ENCODE results near the gene SMARCC2.

SMARCC2 gene

DNA sequence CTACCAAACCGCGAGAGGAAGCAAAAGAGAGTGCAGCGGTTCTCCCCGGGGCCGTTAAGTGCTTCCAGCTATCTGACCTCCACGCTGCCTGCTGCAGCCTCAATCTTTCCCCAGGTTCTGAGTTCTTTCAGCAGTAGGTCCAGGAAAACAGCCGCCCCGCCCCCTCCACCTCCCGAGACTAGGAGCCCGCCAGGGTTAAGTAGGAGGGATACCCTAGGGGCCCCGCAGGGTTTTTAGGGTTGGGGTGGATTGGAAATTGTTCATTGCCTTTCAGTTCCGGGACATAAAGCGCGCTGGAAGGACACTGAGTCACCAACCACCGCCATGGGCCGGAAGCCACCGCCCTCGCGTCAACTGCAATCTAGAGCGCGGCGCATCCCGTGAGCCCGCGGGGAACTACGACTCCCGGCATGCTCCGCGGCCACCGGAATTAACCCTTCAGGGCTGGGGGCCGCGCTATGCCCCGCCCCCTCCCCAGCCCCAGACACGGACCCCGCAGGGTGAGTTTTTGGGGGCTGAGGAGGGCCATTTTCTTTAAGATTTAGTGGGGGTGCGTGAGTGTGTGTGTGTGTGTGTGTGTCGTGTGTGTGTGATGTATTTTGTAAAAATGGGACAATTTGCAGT lies 37.0 kb downstream of the SMARCC2 start, which contains the start of gene MYL6B:
Gene MYL6B (plus strand): TSS at position 456 of the 624 bp plus-strand sequence. CDS start 1,332 bp downstream, outside the sequence.
- peak; percentile 92 to 93 for DNase-seq (ENCODE audit: low read depth in 2 of 2)

DNA sequence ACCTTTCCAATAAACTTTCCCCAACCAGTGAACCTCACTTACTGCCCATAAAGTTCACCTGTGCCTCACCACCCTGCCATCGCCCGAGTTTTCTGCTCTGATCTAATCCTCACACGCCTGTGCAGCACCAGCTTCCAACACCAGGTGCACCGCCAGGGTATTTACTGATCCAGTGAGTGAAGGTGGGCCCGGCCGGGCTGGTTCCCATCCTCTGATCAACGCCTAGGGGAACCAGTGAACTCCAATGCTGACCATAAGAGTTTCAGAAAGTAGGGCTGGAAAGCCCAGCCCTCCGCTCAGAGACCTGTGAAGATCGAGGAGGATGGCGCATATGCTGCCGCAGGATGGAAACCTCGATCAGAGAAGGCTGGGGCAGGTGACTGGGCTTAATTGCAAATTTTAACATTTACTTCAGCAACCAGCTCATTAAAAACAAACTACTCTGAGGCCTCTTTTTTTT lies 37.6 kb downstream of the SMARCC2 start:
- peak; percentile 51 to 55 for DNase-seq (ENCODE audit: low read depth in 2 of 2)

DNA sequence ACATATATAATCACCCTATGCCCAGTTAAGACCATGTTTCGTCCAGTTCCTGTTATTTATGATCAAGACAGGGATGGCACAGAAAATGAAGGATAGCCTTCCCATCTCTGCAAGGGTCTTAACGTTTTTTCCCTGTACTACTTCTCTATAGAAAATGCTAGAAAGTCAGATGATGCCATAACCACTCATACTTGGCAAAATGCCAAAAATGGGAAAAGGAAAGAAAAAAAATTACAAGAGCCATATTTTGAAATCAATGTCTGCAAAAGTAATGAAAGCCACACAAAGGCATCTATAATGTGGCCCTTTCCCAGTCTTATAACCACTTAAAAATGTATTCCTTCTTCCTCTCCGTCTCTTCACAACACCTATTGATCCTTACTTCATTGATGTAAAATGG lies 38.7 kb downstream of the SMARCC2 start:
- no peak for DNase-seq (ENCODE audit: low read depth in 2 of 2)

DNA sequence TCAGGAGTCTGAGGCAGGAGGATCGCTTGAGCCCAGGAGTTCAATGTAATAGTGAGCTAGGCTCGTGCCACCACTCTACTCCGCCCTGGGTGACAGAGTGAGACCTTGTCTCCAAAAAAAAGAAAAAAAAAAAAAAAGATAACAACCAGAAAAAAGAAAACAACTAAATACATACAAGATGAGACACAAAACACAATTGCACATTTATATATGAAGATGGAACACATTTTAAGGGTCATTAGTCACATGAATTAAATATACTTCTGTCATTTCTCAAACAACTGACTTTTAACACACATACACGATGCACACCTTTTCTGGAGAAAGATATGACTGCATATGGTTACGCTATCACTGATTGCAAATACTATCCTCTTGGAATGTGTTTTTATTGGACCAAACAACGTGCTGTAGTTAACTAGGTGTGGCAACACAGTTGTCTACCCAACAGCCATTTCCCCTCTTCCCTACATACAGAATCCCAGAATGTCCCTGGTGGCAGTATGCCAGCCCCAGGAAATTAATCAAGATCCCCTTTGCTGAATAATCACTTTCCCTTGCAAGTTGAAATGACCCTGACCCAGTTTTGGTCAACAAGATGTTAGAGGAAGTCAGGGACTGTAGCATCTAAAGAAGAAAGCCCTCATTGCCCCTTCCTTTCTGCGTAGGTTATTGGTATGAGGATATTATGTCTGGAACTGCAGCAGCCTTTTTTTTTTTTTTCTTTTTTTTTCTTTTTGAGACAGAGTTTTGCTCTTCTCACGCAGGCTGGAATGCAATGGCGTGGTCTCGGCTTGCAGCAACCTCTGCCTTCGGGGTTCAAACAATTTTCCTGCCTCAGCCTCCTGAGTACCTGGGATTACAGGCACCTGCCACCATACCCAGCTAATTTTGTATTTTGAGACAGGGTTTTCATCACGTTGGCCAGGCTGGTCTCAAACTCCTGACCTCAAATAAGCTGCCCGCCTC lies 42.5 kb downstream of the SMARCC2 start:
- DNase-seq (ENCODE audit: low read depth in 2 of 2) = no peak

DNA sequence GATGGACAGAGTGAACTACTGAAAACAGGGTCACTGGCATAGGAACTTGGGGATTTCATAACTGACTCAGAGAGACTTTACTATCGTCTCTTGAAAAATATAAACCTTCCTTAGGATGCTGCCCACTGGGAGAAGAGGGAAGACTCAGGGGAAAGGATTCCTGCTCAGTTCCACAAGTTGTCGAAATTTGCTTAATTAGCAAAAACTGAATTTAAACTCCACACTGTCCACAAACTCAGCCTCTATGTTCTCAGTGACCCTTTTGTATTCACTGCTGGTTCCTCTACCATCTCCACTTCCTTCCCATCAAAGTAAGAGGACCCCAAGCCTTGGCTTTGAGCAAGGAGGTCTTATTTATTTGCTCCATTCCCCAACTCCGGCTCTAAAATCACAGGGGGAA lies 44.1 kb downstream of the SMARCC2 start:
- DNase-seq (ENCODE audit: low read depth in 2 of 2) = no peak

DNA sequence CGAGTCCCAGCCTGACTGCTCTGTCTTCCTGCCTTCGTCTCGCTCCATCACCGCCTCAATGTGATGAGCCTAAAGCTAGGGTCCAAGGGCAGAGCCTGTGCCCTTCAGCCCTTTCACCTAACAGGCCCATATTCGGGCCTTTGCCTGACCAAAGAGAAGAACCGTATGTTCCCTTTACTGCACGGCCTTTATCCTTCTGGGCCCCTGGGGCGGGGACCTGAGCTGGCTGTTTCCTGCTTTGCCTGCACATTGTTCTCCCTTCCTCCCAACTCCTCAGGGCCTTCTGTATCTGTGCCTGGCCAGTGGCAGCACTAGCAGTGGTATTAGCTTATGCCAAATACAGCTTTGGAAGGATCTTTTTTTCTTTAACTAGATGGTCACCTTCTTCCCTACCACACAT lies 45.4 kb downstream of the SMARCC2 start:
- DNase-seq (ENCODE audit: low read depth in 2 of 2) = no peak

DNA sequence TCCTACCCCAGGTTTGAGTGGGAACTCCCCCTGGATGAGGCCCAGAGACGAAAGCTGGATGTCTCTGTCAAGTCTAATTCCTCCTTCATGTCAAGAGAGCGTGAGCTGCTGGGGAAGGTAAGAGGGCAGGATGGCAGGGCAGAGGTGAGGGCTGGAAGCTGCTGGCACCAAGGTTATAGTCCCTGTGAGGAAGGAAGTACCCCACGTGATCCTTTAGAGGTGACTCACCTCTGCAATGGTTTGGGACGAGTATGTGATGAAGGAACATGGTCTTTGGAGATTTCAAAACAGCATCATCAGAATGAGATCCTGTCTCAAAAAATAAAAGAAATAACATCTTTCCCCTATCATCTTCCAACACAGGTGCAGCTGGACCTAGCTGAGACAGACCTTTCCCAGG lies 46.1 kb downstream of the SMARCC2 start:
- no peak for DNase-seq (ENCODE audit: low read depth in 2 of 2)

DNA sequence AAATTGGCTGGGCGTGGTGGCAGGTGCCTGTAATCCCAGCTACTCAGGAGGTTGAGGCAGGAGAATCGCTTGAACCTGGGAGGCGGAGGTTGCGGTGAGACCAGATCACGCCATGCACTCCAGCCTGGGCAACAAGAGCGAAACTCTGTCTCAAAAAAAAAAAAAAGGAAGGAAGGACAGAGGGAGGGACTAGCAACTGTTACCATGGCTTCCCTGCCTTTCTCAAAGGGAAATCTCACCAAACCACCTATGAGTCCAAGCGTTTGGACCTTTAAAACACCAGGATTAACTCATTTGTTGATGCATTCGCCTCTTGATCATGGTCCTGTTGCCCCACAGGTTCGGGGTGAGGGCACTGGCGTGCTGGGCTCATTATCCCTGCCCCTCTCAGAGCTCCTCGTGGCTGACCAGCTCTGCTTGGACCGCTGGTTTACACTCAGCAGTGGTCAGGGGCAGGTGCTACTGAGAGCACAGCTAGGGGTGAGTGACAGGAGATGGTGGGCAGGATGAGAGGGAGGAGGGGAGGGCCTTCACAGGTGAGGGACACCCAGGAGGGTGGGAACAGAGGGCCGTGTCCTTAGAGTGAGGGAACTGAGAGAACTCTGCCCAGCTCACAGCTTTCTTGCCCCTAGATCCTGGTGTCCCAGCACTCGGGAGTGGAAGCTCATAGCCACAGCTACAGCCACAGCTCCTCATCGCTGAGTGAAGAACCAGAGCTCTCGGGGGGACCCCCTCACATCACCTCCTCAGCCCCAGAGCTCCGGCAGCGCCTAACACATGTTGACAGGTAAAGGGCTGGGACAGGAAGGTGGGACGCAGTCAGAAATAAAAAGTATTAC lies 47.1 kb downstream of the SMARCC2 start:
- no peak for DNase-seq (ENCODE audit: low read depth in 2 of 2)

DNA sequence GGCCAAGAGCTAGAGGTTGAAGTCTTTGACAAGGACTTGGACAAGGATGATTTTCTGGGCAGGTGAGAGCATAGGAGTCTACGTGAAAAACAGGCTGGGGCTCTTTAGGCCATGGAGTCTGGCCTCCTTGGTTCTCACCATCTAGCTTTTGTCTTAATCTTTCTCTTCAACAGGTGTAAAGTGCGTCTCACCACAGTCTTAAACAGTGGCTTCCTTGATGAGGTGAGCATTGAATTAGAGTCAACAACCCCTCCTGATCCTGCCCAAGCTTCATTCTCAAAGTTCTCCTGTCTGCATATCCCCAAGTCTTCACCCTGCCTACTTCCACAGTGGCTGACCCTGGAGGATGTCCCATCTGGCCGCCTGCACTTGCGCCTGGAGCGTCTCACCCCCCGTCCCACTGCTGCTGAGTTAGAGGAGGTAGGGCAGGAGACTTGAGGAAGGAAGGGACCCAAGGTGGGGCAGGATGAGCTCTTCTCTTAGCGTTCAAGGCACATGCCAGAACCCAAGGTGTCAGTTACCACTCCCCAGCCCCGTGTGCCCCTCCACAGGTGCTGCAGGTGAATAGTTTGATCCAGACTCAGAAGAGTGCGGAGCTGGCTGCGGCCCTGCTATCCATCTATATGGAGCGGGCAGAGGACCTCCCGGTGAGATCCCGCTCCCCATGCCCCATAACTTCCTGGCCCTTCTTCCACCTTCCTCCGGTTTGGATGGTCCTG lies 51.3 kb downstream of the SMARCC2 start:
- no peak for DNase-seq (ENCODE audit: low read depth in 2 of 2)

DNA sequence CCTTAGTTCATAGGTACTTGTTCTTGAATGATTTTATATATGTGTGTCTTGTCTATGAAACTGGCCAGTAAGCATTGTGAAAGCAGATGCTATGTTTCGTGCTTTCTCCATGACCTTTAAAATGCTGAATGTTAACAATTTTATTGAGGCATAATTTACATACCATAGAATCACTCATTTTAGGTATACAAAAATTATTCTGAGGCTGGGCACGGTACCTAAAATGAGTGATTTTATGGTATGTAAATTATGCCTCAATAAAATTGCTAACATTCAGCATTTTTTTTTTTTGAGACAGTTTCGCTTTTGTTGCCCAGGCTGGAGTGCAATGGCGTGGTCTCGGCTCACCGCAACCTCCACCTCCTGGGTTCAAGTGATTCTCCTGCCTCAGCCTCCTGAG lies 54.4 kb downstream of the SMARCC2 start:
- DNase-seq (ENCODE audit: low read depth in 2 of 2) = no peak

DNA sequence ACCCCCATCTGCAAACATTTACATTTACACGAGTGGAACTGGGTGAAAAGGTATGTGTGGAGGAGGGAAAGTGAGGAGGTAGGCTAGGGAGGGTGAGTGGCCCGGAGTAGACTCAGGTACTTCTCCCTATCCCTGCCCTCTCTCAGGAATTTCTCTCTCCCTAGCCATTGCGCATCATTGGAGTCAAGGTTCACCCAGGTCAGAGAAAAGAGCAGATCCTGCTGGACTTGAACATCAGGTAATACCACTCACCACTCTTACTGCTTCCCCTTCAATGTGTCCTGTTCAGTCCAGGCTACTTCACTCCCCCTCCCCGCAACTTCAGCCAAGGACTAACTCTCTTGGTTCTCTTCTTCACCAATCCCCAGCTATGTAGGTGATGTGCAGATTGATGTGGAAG lies 58.4 kb downstream of the SMARCC2 start:
- DNase-seq (ENCODE audit: low read depth in 2 of 2) = no peak

DNA sequence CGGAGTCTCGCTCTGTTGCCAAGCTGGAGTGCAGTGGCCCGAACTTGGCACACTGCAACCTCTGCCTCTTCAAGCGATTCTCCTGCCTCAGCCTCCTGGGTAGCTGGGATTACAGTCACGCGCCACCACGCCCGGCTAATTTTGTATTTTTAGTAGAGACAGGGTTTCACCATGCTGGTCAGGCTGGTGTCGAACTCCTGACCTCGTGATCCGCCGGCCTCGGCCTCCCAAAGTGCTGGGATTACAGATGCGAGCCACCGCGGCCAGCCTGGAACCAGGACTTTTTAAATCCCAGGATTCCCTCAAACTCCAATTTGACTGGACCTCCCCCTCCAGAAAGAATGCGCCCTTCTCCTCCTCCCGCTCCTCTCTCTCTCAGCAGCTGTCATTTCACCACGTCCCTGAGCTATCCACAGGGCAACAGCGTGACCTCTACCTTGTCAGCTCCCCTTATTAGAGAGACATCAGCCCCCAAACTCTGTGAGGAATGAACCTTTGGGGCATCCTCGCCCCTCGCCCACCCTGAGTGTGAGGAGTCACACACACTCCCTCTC lies 59.3 kb downstream of the SMARCC2 start:
- DNase-seq (ENCODE audit: low read depth in 2 of 2) = no peak

DNA sequence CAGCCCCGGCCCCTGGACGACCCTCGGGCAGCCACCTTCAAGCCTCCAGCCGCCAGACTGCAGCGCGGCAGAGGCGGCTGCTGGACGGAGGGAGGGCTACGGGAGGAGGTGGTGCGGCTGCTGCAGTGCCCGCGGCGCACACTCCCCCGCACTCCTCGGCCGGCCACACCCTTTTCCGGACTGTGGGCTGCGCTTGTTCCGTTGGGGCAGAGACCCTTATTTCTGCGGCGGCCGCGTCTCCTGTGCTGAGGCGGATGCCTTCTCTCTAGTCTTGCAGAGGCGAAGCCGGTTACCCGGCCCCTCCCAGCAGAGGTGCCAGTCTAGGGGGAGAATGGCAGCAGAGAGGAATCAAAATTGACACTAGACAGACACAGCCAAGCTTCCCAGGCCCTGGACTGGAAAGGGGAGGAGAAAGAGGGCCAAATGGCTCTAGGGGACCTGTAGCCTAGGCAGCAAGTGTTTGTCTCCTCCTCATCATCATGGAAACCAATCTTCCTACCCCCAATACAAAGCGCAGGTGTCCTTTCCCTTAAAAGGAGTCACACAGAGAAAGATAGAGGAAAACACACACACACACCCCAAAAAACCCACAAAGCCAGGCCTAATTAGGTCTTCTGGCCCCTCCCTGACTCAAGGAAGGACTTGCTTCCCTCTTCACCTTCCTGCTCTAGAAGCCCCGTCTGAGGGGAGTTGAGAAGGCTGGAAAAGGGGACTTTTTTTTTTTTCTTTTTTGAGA lies 59.9 kb downstream of the SMARCC2 start:
- peak; percentile 72 to 77 for DNase-seq (ENCODE audit: low read depth in 2 of 2)

DNA sequence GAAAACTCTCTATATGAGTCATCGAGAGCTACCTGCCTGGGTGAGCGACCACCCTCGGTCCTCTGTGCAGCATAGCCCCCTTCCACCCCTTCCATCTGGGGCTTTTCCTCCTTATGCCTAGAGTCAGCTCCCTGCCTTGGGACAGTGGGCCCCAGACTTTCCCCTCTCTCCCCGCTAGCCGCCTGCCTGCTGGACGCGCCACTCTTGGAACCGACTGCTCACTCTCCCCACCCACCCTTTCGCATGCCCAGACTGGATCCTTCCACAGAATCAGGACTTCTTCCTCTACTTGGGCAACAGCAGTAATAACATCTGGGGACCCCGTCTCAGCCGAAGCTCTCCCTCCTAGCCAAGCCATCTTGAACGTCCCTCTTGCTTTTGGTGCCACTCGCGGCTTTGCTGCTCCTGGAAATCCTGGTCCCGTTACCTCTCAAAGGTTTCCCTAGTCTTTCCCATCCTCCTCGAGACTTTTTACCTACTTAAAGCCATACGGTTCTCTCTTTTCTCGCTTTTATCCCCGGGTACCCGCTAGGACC lies 60.5 kb downstream of the SMARCC2 start:
- DNase-seq (ENCODE audit: low read depth in 2 of 2) = no peak

DNA sequence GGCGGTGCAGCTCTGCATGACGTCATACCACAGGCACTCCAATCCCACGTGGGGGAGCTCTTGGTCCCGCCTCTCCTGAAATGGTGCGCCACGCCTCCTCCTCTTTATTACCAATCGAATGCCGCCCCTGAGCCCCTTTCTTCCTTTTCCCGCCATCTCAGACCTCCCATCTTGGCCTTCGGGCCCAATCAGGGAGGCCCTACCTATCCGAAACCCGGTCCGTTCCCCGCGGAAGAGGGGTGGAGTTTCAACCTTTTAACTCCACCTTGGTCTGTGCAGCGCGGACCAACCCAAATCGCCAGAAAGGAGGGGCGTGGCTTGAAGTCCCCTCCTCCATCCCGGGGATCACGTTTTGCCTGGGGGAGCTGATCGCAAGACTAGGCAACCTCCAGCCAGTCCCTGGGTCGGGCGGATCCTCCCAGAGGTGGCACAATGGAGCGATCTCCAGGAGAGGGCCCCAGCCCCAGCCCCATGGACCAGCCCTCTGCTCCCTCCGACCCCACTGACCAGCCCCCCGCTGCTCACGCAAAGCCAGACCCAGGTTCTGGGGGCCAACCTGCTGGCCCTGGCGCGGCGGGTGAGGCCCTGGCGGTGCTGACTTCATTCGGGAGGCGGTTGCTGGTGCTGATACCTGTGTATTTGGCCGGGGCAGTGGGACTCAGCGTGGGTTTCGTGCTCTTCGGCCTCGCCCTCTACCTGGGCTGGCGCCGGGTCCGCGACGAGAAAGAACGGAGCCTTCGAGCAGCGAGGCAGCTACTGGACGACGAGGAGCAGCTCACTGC lies 61.2 kb downstream of the SMARCC2 start, which contains the start of gene ESYT1:
Gene ESYT1 (plus strand): TSS at position 380 of the 782 bp plus-strand sequence. CDS start 53 bp downstream, at position 433.
- DNase-seq (ENCODE audit: low read depth in 2 of 2) = peak; percentile 91 to 92

DNA sequence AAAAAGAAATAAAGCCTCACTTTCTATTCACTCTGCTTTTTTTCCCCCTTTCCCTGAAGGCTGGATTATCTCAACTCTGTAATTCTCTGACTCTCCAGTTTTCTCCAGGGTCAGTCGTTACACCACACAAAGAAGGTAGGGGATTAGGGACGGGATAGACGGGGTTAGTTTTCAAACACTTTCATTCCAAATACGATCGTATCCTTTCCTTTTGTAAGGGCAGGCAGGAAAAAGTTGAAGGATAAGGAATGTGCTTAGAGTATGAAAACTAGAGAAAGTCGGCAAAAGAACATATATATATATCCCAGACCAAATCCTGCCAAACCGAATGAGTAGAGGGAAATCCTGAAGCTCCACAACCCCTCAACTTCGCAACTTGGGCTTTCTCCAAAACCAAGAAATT lies 61.8 kb downstream of the SMARCC2 start:
- DNase-seq (ENCODE audit: low read depth in 2 of 2) = no peak

DNA sequence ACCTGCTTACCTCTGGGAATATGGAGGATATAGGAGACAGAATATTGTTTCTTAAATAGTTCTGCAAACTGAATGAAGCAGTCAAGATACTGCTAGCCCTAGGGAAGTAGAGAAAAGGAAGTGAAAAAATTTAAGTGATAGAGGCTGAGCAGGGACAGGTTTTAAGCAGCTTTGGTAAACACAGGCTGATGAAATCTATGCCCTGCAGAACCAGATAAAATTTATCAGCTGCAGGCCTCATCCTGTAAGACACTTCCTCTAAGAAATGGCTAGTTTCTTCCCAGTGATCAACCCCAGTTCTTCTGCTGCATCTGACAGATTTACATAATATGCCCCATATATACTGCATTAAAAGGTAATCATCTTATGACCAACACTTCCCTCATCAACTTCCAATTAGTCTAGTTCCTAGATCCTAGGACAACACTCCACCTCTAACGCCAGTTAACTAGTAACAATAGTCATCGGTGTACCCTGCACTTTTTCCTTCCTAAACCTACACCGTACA lies 62.5 kb downstream of the SMARCC2 start:
- no peak for DNase-seq (ENCODE audit: low read depth in 2 of 2)

DNA sequence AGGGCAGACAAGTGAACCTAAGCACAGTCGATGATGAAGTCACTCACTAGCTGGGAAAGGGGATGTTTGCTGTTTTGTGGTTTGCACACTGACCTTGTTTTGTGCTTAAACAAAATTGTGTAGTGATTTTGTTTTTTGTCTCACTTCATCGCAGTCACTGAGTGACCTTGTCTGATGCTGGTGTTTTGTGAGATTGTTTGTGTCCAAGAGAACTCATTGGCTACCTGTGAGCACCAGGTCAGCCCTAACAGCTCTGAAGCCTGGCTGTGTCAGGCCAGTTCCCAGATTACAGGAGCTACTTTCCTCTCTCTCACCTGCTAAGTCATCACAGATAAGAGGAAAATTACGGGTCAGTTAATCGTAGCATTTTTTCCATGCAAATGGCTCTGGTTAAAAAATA lies 65.2 kb downstream of the SMARCC2 start:
- DNase-seq (ENCODE audit: low read depth in 2 of 2) = no peak

DNA sequence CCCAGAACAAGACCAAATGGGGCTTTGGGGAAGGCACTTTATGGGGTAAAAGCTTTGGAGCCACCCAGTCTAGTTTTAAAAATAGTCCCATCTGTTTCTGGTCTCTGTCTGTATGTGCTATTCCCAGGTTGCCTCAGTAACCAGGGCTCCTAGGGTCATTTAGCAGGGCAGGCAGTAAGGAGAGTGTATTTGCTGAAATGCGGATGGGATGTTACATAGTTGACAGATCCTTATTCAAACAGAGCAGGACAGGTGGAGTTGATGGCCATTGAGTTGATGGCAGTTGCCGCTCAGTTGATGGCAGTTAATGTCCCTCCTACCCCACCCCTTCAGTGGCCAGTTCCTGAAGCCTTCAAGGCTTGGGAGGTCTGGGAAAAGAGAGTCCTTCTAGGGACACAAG lies 66.6 kb downstream of the SMARCC2 start:
- DNase-seq (ENCODE audit: low read depth in 2 of 2) = no peak
